ENCODE data around the gene LGALS12.
A peak's percentile ranks its signal among the peaks of the same experiment; 100 is the strongest.
"Not testable (repeated sequence)": the region's sequence is repeated elsewhere in the genome, so short reads cannot be mapped to it uniquely, and the experiment has no call there.

Gene LGALS12

GRCh38 chr11:63504933-63505586 is 824 bp upstream of the LGALS12 start:
- peak in 3 of 4 experiments; percentile 28 to 47 (median 34) for DNase-seq

- DNase-seq, result no peak
These were observed 992 bp downstream of the LGALS12 start for GRCh38 chr11:63506876-63507275.

- DNase-seq, result peak in 3 of 4 experiments; percentile 26 to 64 (median 52)
These were observed 1.6 kb downstream of the LGALS12 start for GRCh38 chr11:63507511-63507910.

- DNase-seq, result peak; percentile 62 to 76 (median 73)
These were observed 2.1 kb downstream of the LGALS12 start for GRCh38 chr11:63508009-63508408.

- DNase-seq, result peak in 1 of 4 experiments; percentile 13
These were observed 2.9 kb downstream of the LGALS12 start for GRCh38 chr11:63508745-63509144.

- no peak for DNase-seq
These were observed 4.6 kb downstream of the LGALS12 start for GRCh38 chr11:63510360-63511047.

- DNase-seq, result peak in 2 of 4 experiments; percentile 20
These were observed 5.3 kb downstream of the LGALS12 start for GRCh38 chr11:63511048-63511748.

- DNase-seq, result no peak
These were observed 6.9 kb downstream of the LGALS12 start for GRCh38 chr11:63512816-63513215.

GRCh38 chr11:63516109-63516508 is 10.2 kb downstream of the LGALS12 start:
- DNase-seq, result no peak

- DNase-seq, result no peak
These were observed 11.3 kb downstream of the LGALS12 start for GRCh38 chr11:63517156-63517555.

- no peak for DNase-seq
These were observed 12.7 kb downstream of the LGALS12 start for GRCh38 chr11:63518548-63518947.

GRCh38 chr11:63520606-63521170 is 14.8 kb downstream of the LGALS12 start:
- no peak for DNase-seq

- DNase-seq, result no peak
These were observed 16.0 kb downstream of the LGALS12 start for GRCh38 chr11:63521896-63522295.

GRCh38 chr11:63523151-63523550 is 17.3 kb downstream of the LGALS12 start:
- DNase-seq, result no peak

GRCh38 chr11:63527667-63528066 is 21.8 kb downstream of the LGALS12 start:
- no peak for DNase-seq

GRCh38 chr11:63528156-63528555 is 22.3 kb downstream of the LGALS12 start:
- DNase-seq, result not testable (repeated sequence)

- not testable (repeated sequence) for DNase-seq
These were observed 22.9 kb downstream of the LGALS12 start for GRCh38 chr11:63528729-63529278.

GRCh38 chr11:63529373-63529772 is 23.5 kb downstream of the LGALS12 start:
- not testable (repeated sequence) for DNase-seq

GRCh38 chr11:63530021-63530420 is 24.1 kb downstream of the LGALS12 start:
- DNase-seq, result no peak

- DNase-seq, result not testable (repeated sequence)
These were observed 25.3 kb downstream of the LGALS12 start for GRCh38 chr11:63531074-63531792.

GRCh38 chr11:63532117-63532516 is 26.2 kb downstream of the LGALS12 start:
- no peak for DNase-seq

- DNase-seq, result no peak
These were observed 27.1 kb downstream of the LGALS12 start for GRCh38 chr11:63532799-63533475.

Data from suppressor macrophage (primary cell).